Right renal cortex interstitium (tissue), 3 donors: ENCODE data around the gene ADAM10. TPM values are rescaled to one million over a fixed set of nuclear protein-coding genes. Genes with fewer than 3 reads are reported as not detected.
"Not testable (repeated sequence)": the region's sequence is repeated elsewhere in the genome, so short reads cannot be mapped to it uniquely, and the experiment has no call there.

Source experiments
- DNase-seq, 3 donors: peaks; one replicate each; pipeline ENCODE4 v3.0.0-alpha.2; 2013; ENCODE audit warnings: low read depth in 3 of 3, low spot score in 2 of 3
- polyA plus RNA-seq, 3 donors: library from polyadenylated mRNA; unstranded; fragments of 120-200 nt; gene quantifications; one replicate each; pipeline ENCODE4 v1.2.1, GENCODE V29; 2013; ENCODE audit not compliant: insufficient read length in 3 of 3

The ADAM10 gene
- polyA plus RNA-seq, 3 donors = 266 to 284 (median 277) TPM

- no peak for DNase-seq
These were observed 126.6 kb downstream of the ADAM10 start for GRCh38 chr15:58622877-58623276.

- not testable (repeated sequence) for DNase-seq
These were observed 129.2 kb downstream of the ADAM10 start for GRCh38 chr15:58620268-58620667.

GRCh38 chr15:58616171-58616570, 133.3 kb downstream of the ADAM10 start:
- no peak for DNase-seq

GRCh38 chr15:58611731-58612676, 137.5 kb downstream of the ADAM10 start:
- no peak for DNase-seq

- DNase-seq = no peak
These were observed 140.8 kb downstream of the ADAM10 start for GRCh38 chr15:58608711-58609110.

- no peak for DNase-seq
These were observed 141.3 kb downstream of the ADAM10 start for GRCh38 chr15:58608129-58608590.

- DNase-seq = no peak
These were observed 142.9 kb downstream of the ADAM10 start for GRCh38 chr15:58606577-58607080.

- no peak for DNase-seq
These were observed 143.5 kb downstream of the ADAM10 start for GRCh38 chr15:58605931-58606530.

- DNase-seq = no peak
These were observed 145.0 kb downstream of the ADAM10 start for GRCh38 chr15:58604455-58604923.

GRCh38 chr15:58603927-58604326, 145.6 kb downstream of the ADAM10 start:
- DNase-seq = not testable (repeated sequence)

- DNase-seq = no peak
These were observed 146.7 kb downstream of the ADAM10 start for GRCh38 chr15:58602823-58603222.

- no peak for DNase-seq
These were observed 150.7 kb downstream of the ADAM10 start for GRCh38 chr15:58598829-58599210.

- no peak for DNase-seq
These were observed 151.3 kb downstream of the ADAM10 start for GRCh38 chr15:58597943-58598828.

- DNase-seq = no peak
These were observed 153.8 kb downstream of the ADAM10 start for GRCh38 chr15:58595516-58596263.

GRCh38 chr15:58594898-58595297, 154.6 kb downstream of the ADAM10 start:
- DNase-seq = no peak

- no peak for DNase-seq
These were observed 155.6 kb downstream of the ADAM10 start for GRCh38 chr15:58593870-58594269.

GRCh38 chr15:58590926-58591325, 158.6 kb downstream of the ADAM10 start:
- DNase-seq = no peak

GRCh38 chr15:58590236-58590635, 159.3 kb downstream of the ADAM10 start:
- no peak for DNase-seq

- DNase-seq = no peak
These were observed 160.5 kb downstream of the ADAM10 start for GRCh38 chr15:58589047-58589446.

- DNase-seq = no peak
These were observed 161.4 kb downstream of the ADAM10 start for GRCh38 chr15:58588096-58588495.
